OCI-LY1 (cell line): Measurements from ENCODE around the gene UVSSA.
"Not testable (repeated sequence)": the region's sequence is repeated elsewhere in the genome, so short reads cannot be mapped to it uniquely, and the experiment has no call there.

Source experiments
- H2AFZ ChIP-seq: fragments of 200-600 bp; sonication (generic), shearing (Covaris generic); 2 replicates; pipeline ENCODE4 v1.6.0; 2014; ENCODE audit warnings: antibody characterized with exemption, mild to moderate bottlenecking, low read length
- H3F3A ChIP-seq: fragments of 200-600 bp; sonication (generic), shearing (Covaris generic); 2 replicates; pipeline ENCODE4 v1.6.0; 2014; ENCODE audit warnings: mild to moderate bottlenecking, antibody characterized with exemption, low read length, moderate library complexity; ENCODE audit not compliant: insufficient read depth
- H3K27ac ChIP-seq: fragments of 200-600 bp; sonication (generic); 2 replicates; pipeline ENCODE4 v1.5.1; 2014; ENCODE audit warnings: low read length, mixed run types, mild to moderate bottlenecking, low read depth; ENCODE audit not compliant: poor library complexity, severe bottlenecking
- H3K27me3 ChIP-seq: fragments of 200-600 bp; sonication (generic); 2 replicates; pipeline ENCODE4 v1.6.0; 2014; ENCODE audit warnings: antibody characterized with exemption, mild to moderate bottlenecking, low read length, moderate library complexity; ENCODE audit not compliant: insufficient read depth
- H3K36me3 ChIP-seq: fragments of 200-600 bp; sonication (generic); 2 replicates; pipeline ENCODE4 v1.6.1; 2014; ENCODE audit warnings: mild to moderate bottlenecking, antibody characterized with exemption, low read length, moderate library complexity, mixed read lengths; ENCODE audit not compliant: insufficient read depth
- H3K4me1 ChIP-seq: fragments of 200-600 bp; sonication (generic); 2 replicates; pipeline ENCODE4 v1.5.1; 2014; ENCODE audit warnings: mild to moderate bottlenecking, low read length, moderate library complexity; ENCODE audit not compliant: insufficient read depth, severe bottlenecking
- H3K4me2 ChIP-seq: fragments of 200-600 bp; sonication (generic), shearing (Covaris generic); 2 replicates; pipeline ENCODE4 v1.6.1; 2014; ENCODE audit warnings: low read length
- H3K4me3 ChIP-seq: fragments of 200-600 bp; sonication (generic); 2 replicates; pipeline ENCODE4 v1.5.1; 2014; ENCODE audit warnings: low read length, low read depth, mild to moderate bottlenecking, mixed read lengths; ENCODE audit not compliant: poor library complexity, severe bottlenecking
- H3K79me2 ChIP-seq: fragments of 200-600 bp; shearing (Covaris generic); 2 replicates; pipeline ENCODE4 v1.6.1; 2016; ENCODE audit warnings: mixed run types, low read length, mixed read lengths; ENCODE audit not compliant: insufficient read depth
- H3K9ac ChIP-seq: fragments of 200-600 bp; sonication (generic), shearing (Covaris generic); 2 replicates; pipeline ENCODE4 v1.6.1; 2014; ENCODE audit warnings: mild to moderate bottlenecking, low read length, mixed read lengths
- H3K9me2 ChIP-seq: fragments of 200-600 bp; sonication (generic), shearing (Covaris generic); 2 replicates; pipeline ENCODE4 v1.6.1; 2014; ENCODE audit warnings: low read depth, mild to moderate bottlenecking, low read length, mixed read lengths
- H3K9me3 ChIP-seq: fragments of 200-600 bp; shearing (Covaris generic); 2 replicates; pipeline ENCODE4 v1.6.1; 2014; ENCODE audit warnings: low read length, mixed read lengths
- H4K20me1 ChIP-seq: fragments of 200-600 bp; sonication (generic), shearing (Covaris generic); 2 replicates; pipeline ENCODE4 v1.6.0; 2016; ENCODE audit warnings: mild to moderate bottlenecking, low read length; ENCODE audit not compliant: insufficient read depth
- EZH2 ChIP-seq: fragments of 200-600 bp; sonication (generic), shearing (Covaris generic); IDR thresholded peaks from 2 replicates; pipeline ENCODE4 v1.8.0; 2017; ENCODE audit warnings: borderline replicate concordance, mixed run types, mild to moderate bottlenecking, antibody characterized with exemption, low read length, moderate library complexity, mixed read lengths
- TF ChIP-seq, protein P1 (sequence below): fragments of 200-600 bp; sonication (generic), shearing (Covaris generic); IDR thresholded peaks from 2 replicates; pipeline ENCODE4 v1.5.1; 2017; ENCODE audit warnings: mild to moderate bottlenecking, antibody characterized with exemption, low read length, moderate library complexity, mixed read lengths

The UVSSA gene

DNA sequence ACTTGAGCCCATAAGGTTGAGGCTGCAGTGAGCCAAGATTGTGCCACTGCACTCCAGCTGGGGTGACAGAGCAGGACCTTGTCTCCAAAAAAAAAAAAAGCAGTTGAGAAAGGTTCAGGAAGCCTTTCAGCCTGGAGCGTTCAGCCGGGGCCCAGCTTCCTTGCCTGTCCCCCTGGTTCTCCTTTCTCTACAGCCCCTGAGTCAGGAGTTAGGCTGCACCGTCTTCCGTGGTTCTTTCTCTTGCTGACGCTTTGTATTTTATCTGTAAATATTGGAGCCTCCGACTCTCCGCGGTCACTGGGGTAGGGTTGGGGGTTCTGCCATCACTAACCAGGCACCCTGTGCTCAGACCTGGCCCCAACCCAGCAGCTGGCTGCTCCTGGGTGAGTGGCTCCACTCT lies 13.8 kb upstream of the UVSSA start:
- no peak overlapping the region for H3K9ac ChIP-seq
- TF ChIP-seq, protein P1, sequence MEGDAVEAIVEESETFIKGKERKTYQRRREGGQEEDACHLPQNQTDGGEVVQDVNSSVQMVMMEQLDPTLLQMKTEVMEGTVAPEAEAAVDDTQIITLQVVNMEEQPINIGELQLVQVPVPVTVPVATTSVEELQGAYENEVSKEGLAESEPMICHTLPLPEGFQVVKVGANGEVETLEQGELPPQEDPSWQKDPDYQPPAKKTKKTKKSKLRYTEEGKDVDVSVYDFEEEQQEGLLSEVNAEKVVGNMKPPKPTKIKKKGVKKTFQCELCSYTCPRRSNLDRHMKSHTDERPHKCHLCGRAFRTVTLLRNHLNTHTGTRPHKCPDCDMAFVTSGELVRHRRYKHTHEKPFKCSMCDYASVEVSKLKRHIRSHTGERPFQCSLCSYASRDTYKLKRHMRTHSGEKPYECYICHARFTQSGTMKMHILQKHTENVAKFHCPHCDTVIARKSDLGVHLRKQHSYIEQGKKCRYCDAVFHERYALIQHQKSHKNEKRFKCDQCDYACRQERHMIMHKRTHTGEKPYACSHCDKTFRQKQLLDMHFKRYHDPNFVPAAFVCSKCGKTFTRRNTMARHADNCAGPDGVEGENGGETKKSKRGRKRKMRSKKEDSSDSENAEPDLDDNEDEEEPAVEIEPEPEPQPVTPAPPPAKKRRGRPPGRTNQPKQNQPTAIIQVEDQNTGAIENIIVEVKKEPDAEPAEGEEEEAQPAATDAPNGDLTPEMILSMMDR = no peak
- no peak for TF ChIP-seq EZH2
- H3K9me3 ChIP-seq = no peaks in the 10 kb centered on the region
- H3K4me2 ChIP-seq = no peak overlapping the region
- no peaks in the 10 kb centered on the region for H4K20me1 ChIP-seq
- no peaks in the 10 kb centered on the region for H3K9me2 ChIP-seq
- H3K79me2 ChIP-seq = no peaks in the 10 kb centered on the region
- peaks cover 23% of the 10 kb centered on the region for H3K36me3 ChIP-seq
- H3K27me3 ChIP-seq = no peaks in the 10 kb centered on the region
- H3F3A ChIP-seq = no peaks in the 10 kb centered on the region
- no peaks in the 10 kb centered on the region for H3K4me1 ChIP-seq
- no peak overlapping the region for H2AFZ ChIP-seq
- H3K4me3 ChIP-seq = no peak overlapping the region
- H3K27ac ChIP-seq = no peak overlapping the region

DNA sequence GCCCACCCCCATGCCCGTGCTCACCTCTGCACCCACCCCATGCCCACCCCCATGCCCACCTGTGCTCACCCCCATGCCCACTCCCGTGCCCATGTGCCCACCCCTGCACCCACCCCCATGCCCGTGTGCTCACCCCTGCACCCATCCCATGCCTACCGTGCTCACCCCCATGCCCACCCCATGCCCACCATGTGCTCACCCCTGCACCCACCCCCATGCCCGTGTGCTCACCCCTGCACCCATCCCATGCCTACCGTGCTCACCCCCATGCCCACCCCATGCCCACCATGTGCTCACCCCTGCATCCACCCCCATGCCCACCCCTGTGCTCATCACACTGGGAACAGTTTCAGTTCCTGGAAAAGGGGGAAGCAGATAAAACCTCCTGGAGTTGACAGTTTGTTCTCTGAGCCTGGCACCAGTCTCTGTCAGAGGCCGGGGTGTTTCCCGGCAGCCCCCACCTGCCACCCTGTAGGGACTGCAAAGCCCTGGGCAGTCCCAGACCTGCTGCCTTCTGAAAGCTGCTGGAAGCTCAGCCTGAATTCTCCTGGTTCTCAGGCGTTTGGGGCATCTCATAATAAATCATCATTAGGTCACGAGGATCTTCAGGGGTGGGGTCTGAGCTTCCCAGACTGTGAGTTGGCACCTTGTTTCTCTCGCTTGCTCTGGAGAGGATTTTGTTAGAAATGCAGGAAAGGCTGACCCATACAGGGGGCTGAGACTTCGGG lies 13.0 kb upstream of the UVSSA start:
- not testable (repeated sequence) for H3K4me2 ChIP-seq, H3F3A ChIP-seq, H3K9ac ChIP-seq, H2AFZ ChIP-seq, H3K9me3 ChIP-seq, H3K27me3 ChIP-seq, H3K4me3 ChIP-seq, H3K27ac ChIP-seq, H3K79me2 ChIP-seq, H3K4me1 ChIP-seq, H3K9me2 ChIP-seq, H4K20me1 ChIP-seq
- peaks cover 31% of the 10 kb centered on the region for H3K36me3 ChIP-seq

GRCh38 chr4:1334579-1334895 lies 12.5 kb upstream of the UVSSA start:
- Histone ChIP-seq H3K36me3 (peaks cover 36% of the 10 kb centered on the region), H3F3A (no peaks in the 10 kb centered on the region)

GRCh38 chr4:1335193-1335883 lies 11.7 kb upstream of the UVSSA start:
- not testable (repeated sequence) for H3K4me2 ChIP-seq, H2AFZ ChIP-seq, H3K4me1 ChIP-seq, H3K27ac ChIP-seq, H3F3A ChIP-seq, H3K9me3 ChIP-seq, H3K4me3 ChIP-seq, H3K9ac ChIP-seq, H3K27me3 ChIP-seq, H3K79me2 ChIP-seq, H4K20me1 ChIP-seq, H3K9me2 ChIP-seq
- peaks cover 44% of the 10 kb centered on the region for H3K36me3 ChIP-seq

More at GRCh38 chr4:1334579-1334895, 12.5 kb upstream of the UVSSA start:
- TF ChIP-seq, protein P1 = no peak
- no peak for TF ChIP-seq EZH2
- no peaks in the 10 kb centered on the region for H3K4me1 ChIP-seq
- no peaks in the 10 kb centered on the region for H3K27me3 ChIP-seq
- no peak overlapping the region for H3K4me2 ChIP-seq
- no peaks in the 10 kb centered on the region for H3K79me2 ChIP-seq
- no peaks in the 10 kb centered on the region for H3K9me2 ChIP-seq
- H3K27ac ChIP-seq = no peak overlapping the region
- no peak overlapping the region for H2AFZ ChIP-seq
- no peak overlapping the region for H3K9ac ChIP-seq
- no peaks in the 10 kb centered on the region for H3K9me3 ChIP-seq
- H4K20me1 ChIP-seq = no peaks in the 10 kb centered on the region
- H3K4me3 ChIP-seq = no peak overlapping the region
